Endothelial cell of umbilical vein (primary cell): ENCODE measurements around the gene UBP1.

Source experiments
- POLR2A ChIP-seq: IDR thresholded peaks from 2 replicates; pipeline ENCODE4 v1.6.1; 2012; ENCODE audit warnings: low read depth, mild to moderate bottlenecking, control low read depth, low read length
- POLR2AphosphoS5 ChIP-seq: IDR thresholded peaks from 2 replicates; pipeline ENCODE4 v1.6.1; 2012; ENCODE audit warnings: low read depth, mild to moderate bottlenecking, control low read depth, low read length, moderate library complexity; ENCODE audit not compliant: insufficient read depth
- TF ChIP-seq, protein P1 (sequence below), 2 donors: IDR thresholded peaks; 1 replicate in 1 of 2; 2 replicates in 1 of 2; pipeline ENCODE4 v1.5.1; 2011; ENCODE audit warnings: low read length in 2 of 2, mild to moderate bottlenecking in 2 of 2, moderate library complexity in 2 of 2, control low read depth in 1 of 2, inconsistent platforms in 1 of 2, low read depth in 1 of 2; ENCODE audit not compliant: insufficient read depth in 1 of 2; ENCODE audit errors: extremely low read depth in 1 of 2

DNA sequence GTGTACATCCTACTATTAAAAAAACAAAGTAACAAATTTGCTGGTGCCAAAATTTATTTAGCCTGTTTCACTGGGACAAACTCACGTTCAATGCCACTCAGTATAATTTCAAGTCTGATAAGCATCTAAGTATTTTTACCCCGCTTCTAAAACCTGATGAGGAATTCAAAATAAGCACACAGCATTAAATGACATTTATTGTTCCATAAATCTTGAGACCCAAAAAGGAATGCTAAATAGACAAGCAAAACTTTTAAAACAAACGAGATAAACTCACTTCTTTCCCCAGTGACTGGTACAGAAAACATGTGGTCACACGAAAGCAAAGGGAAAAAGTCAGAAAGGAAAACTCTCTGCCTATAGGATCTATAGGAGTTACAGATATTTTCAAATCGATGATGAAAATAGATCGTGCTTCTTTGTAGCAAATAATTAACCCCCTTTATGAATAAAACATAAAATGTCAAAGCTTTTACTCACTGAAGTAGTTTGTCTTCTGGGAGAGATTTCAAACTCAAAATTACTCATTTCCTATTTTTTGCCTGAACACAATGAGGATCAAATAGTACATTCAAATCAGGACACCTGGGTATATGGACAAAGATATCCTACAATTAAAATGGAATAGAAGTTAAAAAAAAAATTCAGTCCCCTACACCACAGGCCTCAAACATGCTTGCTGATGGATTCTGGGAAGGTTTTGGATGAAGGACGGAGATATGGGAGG is 51.7 kb downstream of the UBP1 start:
- TF ChIP-seq, protein P1, sequence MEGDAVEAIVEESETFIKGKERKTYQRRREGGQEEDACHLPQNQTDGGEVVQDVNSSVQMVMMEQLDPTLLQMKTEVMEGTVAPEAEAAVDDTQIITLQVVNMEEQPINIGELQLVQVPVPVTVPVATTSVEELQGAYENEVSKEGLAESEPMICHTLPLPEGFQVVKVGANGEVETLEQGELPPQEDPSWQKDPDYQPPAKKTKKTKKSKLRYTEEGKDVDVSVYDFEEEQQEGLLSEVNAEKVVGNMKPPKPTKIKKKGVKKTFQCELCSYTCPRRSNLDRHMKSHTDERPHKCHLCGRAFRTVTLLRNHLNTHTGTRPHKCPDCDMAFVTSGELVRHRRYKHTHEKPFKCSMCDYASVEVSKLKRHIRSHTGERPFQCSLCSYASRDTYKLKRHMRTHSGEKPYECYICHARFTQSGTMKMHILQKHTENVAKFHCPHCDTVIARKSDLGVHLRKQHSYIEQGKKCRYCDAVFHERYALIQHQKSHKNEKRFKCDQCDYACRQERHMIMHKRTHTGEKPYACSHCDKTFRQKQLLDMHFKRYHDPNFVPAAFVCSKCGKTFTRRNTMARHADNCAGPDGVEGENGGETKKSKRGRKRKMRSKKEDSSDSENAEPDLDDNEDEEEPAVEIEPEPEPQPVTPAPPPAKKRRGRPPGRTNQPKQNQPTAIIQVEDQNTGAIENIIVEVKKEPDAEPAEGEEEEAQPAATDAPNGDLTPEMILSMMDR (IDR thresholded peaks at IDR 0.05; ENCODE audit: extremely low read depth in 1 of 2, insufficient read depth in 1 of 2, low read depth in 1 of 2, low read length in 2 of 2) = no peak
- TF ChIP-seq POLR2A (no peak), POLR2AphosphoS5 (no peak)
